Astrocyte (in vitro differentiated cells and primary cell): ENCODE results near the gene ACSF3. TPM values are rescaled to one million over a fixed set of nuclear protein-coding genes. Genes with fewer than 3 reads are reported as not detected.

Experiments used
- DNase-seq: peaks from one replicate; pipeline ENCODE4 v3.0.0-alpha.2; 2010; ENCODE audit warnings: low read depth
- FAIRE-seq: peaks from 2 replicates; lab custom pipeline; 2011; peaks lifted over from hg19 to GRCh38; lab: Jason Lieb, UNC
- H2AFZ ChIP-seq: 2 replicates; pipeline ENCODE4 v1.6.0; 2012; ENCODE audit warnings: low read depth, low read length, inconsistent platforms
- H3K27ac ChIP-seq: 2 replicates; pipeline ENCODE4 v1.5.1; 2011; ENCODE audit warnings: low read depth, low read length, inconsistent platforms
- H3K27me3 ChIP-seq: 2 replicates; pipeline ENCODE4 v1.6.0; 2011; ENCODE audit warnings: low read length, inconsistent platforms; ENCODE audit not compliant: insufficient read depth
- H3K36me3 ChIP-seq: 2 replicates; pipeline ENCODE4 v1.5.1; 2011; ENCODE audit warnings: low read length, inconsistent platforms; ENCODE audit not compliant: insufficient read depth
- H3K4me1 ChIP-seq: 2 replicates; pipeline ENCODE4 v1.5.1; 2011; ENCODE audit warnings: low read length, inconsistent platforms; ENCODE audit not compliant: insufficient read depth
- H3K4me2 ChIP-seq: 2 replicates; pipeline ENCODE4 v1.6.0; 2012; ENCODE audit warnings: low read length, inconsistent platforms
- H3K4me3 ChIP-seq: 2 replicates; pipeline ENCODE4 v1.5.1; 2011; ENCODE audit warnings: low read depth, mild to moderate bottlenecking, low read length, inconsistent platforms; ENCODE audit not compliant: insufficient read depth
- H3K79me2 ChIP-seq: 2 replicates; pipeline ENCODE4 v1.6.0; 2012; ENCODE audit warnings: mild to moderate bottlenecking, low read length, inconsistent platforms; ENCODE audit not compliant: insufficient read depth
- H3K9ac ChIP-seq: 2 replicates; pipeline ENCODE4 v1.6.0; 2012; ENCODE audit warnings: mild to moderate bottlenecking, low read length, inconsistent platforms
- H3K9me3 ChIP-seq: 2 replicates; pipeline ENCODE4 v1.5.1; 2012; ENCODE audit warnings: low read depth, mild to moderate bottlenecking, low read length, inconsistent platforms; ENCODE audit not compliant: insufficient read depth
- H4K20me1 ChIP-seq: 2 replicates; pipeline ENCODE4 v1.6.0; 2012; ENCODE audit warnings: low read length, inconsistent platforms; ENCODE audit not compliant: insufficient read depth
- H3K27ac Mint-ChIP-seq: one replicate; pipeline ENCODE4 v1.8.0; 2021; ENCODE audit warnings: mild to moderate bottlenecking, mixed read lengths; ENCODE audit not compliant: unreplicated experiment
- H3K27me3 Mint-ChIP-seq: one replicate; pipeline ENCODE4 v1.8.0; 2021; ENCODE audit warnings: low read depth, mixed read lengths; ENCODE audit not compliant: unreplicated experiment
- H3K36me3 Mint-ChIP-seq: one replicate; pipeline ENCODE4 v1.8.0; 2021; ENCODE audit warnings: low read depth, mixed read lengths; ENCODE audit not compliant: unreplicated experiment
- H3K4me1 Mint-ChIP-seq: one replicate; pipeline ENCODE4 v1.8.0; 2021; ENCODE audit warnings: low read depth, mixed read lengths; ENCODE audit not compliant: unreplicated experiment
- H3K4me3 Mint-ChIP-seq: one replicate; pipeline ENCODE4 v1.8.0; 2021; ENCODE audit warnings: mild to moderate bottlenecking, moderate library complexity, mixed read lengths; ENCODE audit not compliant: unreplicated experiment
- H3K9me3 Mint-ChIP-seq: one replicate; pipeline ENCODE4 v1.8.0; 2021; ENCODE audit warnings: mild to moderate bottlenecking, mixed read lengths; ENCODE audit not compliant: unreplicated experiment
- CTCF ChIP-seq: IDR thresholded peaks from 2 replicates; pipeline ENCODE4 v1.5.1; 2011; ENCODE audit warnings: low read depth, mild to moderate bottlenecking, inconsistent platforms, low read length, moderate library complexity; ENCODE audit not compliant: insufficient read depth
- EZH2 ChIP-seq: IDR thresholded peaks from 2 replicates; pipeline ENCODE4 v1.6.1; 2012; ENCODE audit warnings: mild to moderate bottlenecking, low read length, inconsistent platforms; ENCODE audit not compliant: insufficient read depth
- total RNA-seq: library from RNA; stranded (reverse); gene quantifications from 2 replicates; pipeline ENCODE4 v1.2.1, GENCODE V29; 2021

Gene ACSF3
- total RNA-seq, 1 donor from 2014 or later: 17.0 TPM

DNA sequence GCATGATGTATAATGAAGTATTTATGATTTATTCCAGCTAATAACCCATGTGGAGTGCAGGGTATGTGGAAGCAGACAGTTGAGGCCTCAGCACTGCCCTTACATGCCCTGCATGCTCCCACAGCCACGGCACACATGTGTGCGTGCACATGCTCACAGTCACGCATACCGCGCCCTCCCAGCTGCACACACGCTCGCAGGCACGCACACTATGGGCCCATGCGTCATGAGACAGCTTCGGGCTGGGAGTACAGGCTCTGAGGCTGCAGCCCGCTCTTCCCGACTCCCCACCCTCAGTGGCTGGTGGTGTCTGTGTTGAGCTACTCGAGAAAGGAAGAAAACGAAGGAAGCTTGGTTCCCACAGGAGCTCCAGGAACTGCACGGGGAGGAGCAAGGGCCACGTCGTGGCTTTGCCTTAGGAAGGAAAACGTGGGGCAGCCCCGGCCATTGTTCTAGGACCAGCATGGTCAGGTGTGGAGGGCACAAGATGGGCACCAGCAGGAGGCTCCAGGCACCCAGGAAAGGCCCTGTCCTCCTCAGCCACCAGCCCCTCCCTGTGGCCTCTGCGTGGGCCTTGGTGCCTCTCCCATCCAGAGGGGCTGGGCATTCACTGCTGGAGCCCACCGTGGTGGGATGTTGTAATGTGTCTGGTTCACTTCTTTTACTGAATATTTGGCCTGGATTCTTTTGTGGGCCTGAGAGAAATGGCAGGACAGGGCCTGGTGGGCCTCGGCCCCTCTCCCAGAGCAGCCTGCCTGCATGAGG, 50.4 kb downstream of the ACSF3 start:
- no peak overlapping the region for H2AFZ ChIP-seq
- H3K9me3 ChIP-seq: no peaks in the 10 kb centered on the region
- no peaks in the 10 kb centered on the region for H3K36me3 ChIP-seq
- H3K4me3 ChIP-seq: no peak overlapping the region
- H3K27ac ChIP-seq: no peak overlapping the region
- Mint-ChIP-seq H3K4me3 (no peak overlapping the region), H3K36me3 (peaks cover 19% of the 10 kb centered on the region), H3K9me3 (peaks cover 4% of the 10 kb centered on the region), H3K4me1 (no peaks in the 10 kb centered on the region), H3K27ac (no peak overlapping the region), H3K27me3 (no peaks in the 10 kb centered on the region)
- no peak for FAIRE-seq
- no peaks in the 10 kb centered on the region for H3K79me2 ChIP-seq
- TF ChIP-seq CTCF: no peak
- no peak for TF ChIP-seq EZH2
- no peaks in the 10 kb centered on the region for H3K4me1 ChIP-seq
- H3K27me3 ChIP-seq: no peaks in the 10 kb centered on the region
- DNase-seq: no peak
- H3K4me2 ChIP-seq: no peak overlapping the region
- H3K9ac ChIP-seq: no peak overlapping the region
- H4K20me1 ChIP-seq: peaks cover 6% of the 10 kb centered on the region

DNA sequence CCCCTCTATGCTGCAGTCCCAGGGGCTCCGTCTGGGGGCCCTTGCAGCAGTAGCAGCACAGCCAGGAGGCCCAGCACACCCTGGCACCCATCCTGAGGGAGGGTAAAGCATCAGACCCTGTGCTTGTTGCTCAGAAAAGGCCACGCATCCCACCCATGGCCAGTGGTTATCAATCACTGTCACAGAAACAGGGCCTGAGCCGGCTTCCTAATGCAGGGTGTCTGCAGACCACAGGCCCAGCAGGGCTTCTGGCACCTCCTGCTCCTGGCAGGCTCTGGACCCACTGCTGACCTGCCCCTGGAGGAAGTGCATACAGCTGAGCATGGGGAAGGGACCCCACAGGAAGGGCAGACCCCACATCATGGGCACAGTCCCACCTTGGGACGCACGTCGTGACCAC, 51.0 kb downstream of the ACSF3 start:
- Mint-ChIP-seq H3K36me3 (peaks cover 24% of the 10 kb centered on the region), H3K4me1 (no peaks in the 10 kb centered on the region), H3K27ac (no peak overlapping the region), H3K9me3 (peaks cover 10% of the 10 kb centered on the region), H3K4me3 (no peak overlapping the region), H3K27me3 (no peaks in the 10 kb centered on the region)
- FAIRE-seq: no peak
- no peak for DNase-seq
- no peak overlapping the region for H3K9ac ChIP-seq
- no peaks in the 10 kb centered on the region for H3K27me3 ChIP-seq
- H3K9me3 ChIP-seq: no peaks in the 10 kb centered on the region
- no peaks in the 10 kb centered on the region for H3K79me2 ChIP-seq
- TF ChIP-seq CTCF: no peak
- no peak for TF ChIP-seq EZH2
- H3K4me2 ChIP-seq: no peak overlapping the region
- no peaks in the 10 kb centered on the region for H3K36me3 ChIP-seq
- no peak overlapping the region for H3K4me3 ChIP-seq
- H4K20me1 ChIP-seq: peaks cover 6% of the 10 kb centered on the region
- H2AFZ ChIP-seq: no peak overlapping the region
- H3K27ac ChIP-seq: no peak overlapping the region
- no peaks in the 10 kb centered on the region for H3K4me1 ChIP-seq

- H3K4me3 ChIP-seq: no peak overlapping the region
- peaks cover 26% of the 10 kb centered on the region for H3K36me3 Mint-ChIP-seq
- no peak overlapping the region for H3K27ac ChIP-seq
- H3K36me3 ChIP-seq: peaks cover 3% of the 10 kb centered on the region
- no peaks in the 10 kb centered on the region for H3K9me3 ChIP-seq
- no peak for TF ChIP-seq EZH2
- no peak for TF ChIP-seq CTCF
- H2AFZ ChIP-seq: no peak overlapping the region
- peaks cover 6% of the 10 kb centered on the region for H4K20me1 ChIP-seq
- H3K79me2 ChIP-seq: no peaks in the 10 kb centered on the region
- H3K4me2 ChIP-seq: no peak overlapping the region
- peak overlapping the region; percentile 66 for H3K4me3 Mint-ChIP-seq
- FAIRE-seq (no peak), DNase-seq (no peak)
- peaks cover 11% of the 10 kb centered on the region for H3K9me3 Mint-ChIP-seq
- H3K27me3 ChIP-seq: no peaks in the 10 kb centered on the region
- H3K4me1 ChIP-seq: no peaks in the 10 kb centered on the region
- H3K4me1 Mint-ChIP-seq: no peaks in the 10 kb centered on the region
- H3K9ac ChIP-seq: no peak overlapping the region
- H3K27ac Mint-ChIP-seq: no peak overlapping the region
- no peaks in the 10 kb centered on the region for H3K27me3 Mint-ChIP-seq
These were observed 51.9 kb downstream of the ACSF3 start for GRCh38 chr16:89145406-89146161.
